Common myeloid progenitor, CD34-positive (primary cell): Measurements from ENCODE around the gene FRMD7.

Experiments
- CTCF ChIA-PET: fragments of 350-600 bp; sonication (Branson Sonifier 250); formaldehyde crosslinking; loops from one replicate; lab custom pipeline; 2021; ENCODE audit warnings: antibody characterized with exemption; lab: Charles Lee
- POLR2A ChIA-PET: fragments of 350-600 bp; sonication (Branson Sonifier 250); formaldehyde crosslinking; loops from one replicate; lab custom pipeline; 2021; ENCODE audit warnings: antibody characterized with exemption; lab: Charles Lee
- DNase-seq, 3 donors: peaks; one replicate each; pipeline versions ENCODE4 v3.0.0 to v3.0.0-alpha.2; 2013
- H3K27ac ChIP-seq, 2 experiments: 1 replicate in 1 of 2; 2 replicates in 1 of 2; pipeline ENCODE4 v1.7.0; 2013; ENCODE audit warnings: inconsistent platforms in 2 of 2, low read length in 2 of 2, mild to moderate bottlenecking in 2 of 2, low read depth in 1 of 2, moderate library complexity in 1 of 2; ENCODE audit not compliant: severe bottlenecking in 2 of 2, insufficient read depth in 1 of 2, poor library complexity in 1 of 2
- H3K27me3 ChIP-seq, 5 experiments: replicated peaks in 2 of 5; 1 replicate in 3 of 5; 2 replicates in 2 of 5; pipeline versions ENCODE4 v1.6.1 to v1.7.0; 2013; ENCODE audit warnings: low read length in 4 of 5, mild to moderate bottlenecking in 2 of 5, moderate library complexity in 2 of 5, inconsistent platforms in 1 of 5; ENCODE audit not compliant: insufficient read depth in 5 of 5, control insufficient read depth in 4 of 5
- H3K36me3 ChIP-seq, 4 experiments: 1 replicate in 2 of 4; 2 replicates in 2 of 4; pipeline versions ENCODE4 v1.6.1 to v1.7.0; 2013; ENCODE audit warnings: low read length in 3 of 4, control low read depth in 1 of 4, mild to moderate bottlenecking in 1 of 4; ENCODE audit not compliant: control insufficient read depth in 4 of 4, insufficient read depth in 4 of 4
- H3K4me1 ChIP-seq, 4 experiments: 1 replicate in 3 of 4; 2 replicates in 1 of 4; pipeline versions ENCODE4 v1.6.1 to v1.7.1; 2013; ENCODE audit warnings: low read length in 3 of 4, mild to moderate bottlenecking in 3 of 4, control low read depth in 1 of 4, inconsistent platforms in 1 of 4, moderate library complexity in 1 of 4; ENCODE audit not compliant: control insufficient read depth in 4 of 4, insufficient read depth in 4 of 4; ENCODE audit errors: control extremely low read depth in 1 of 4
- H3K4me3 ChIP-seq, 7 experiments: 1 replicate in 4 of 7; 2 replicates in 3 of 7; pipeline versions ENCODE4 v1.5.1 to v1.7.0; 2013; ENCODE audit warnings: mild to moderate bottlenecking in 7 of 7, low read length in 6 of 7, moderate library complexity in 6 of 7, inconsistent platforms in 2 of 7, low read depth in 2 of 7, control low read depth in 1 of 7; ENCODE audit not compliant: insufficient read depth in 4 of 7, control insufficient read depth in 1 of 7; ENCODE audit errors: extremely low read depth in 1 of 7
- H3K9me3 ChIP-seq, 5 experiments: 1 replicate in 4 of 5; 2 replicates in 1 of 5; pipeline versions ENCODE4 v1.6.1 to v1.7.1; 2013; ENCODE audit warnings: low read length in 4 of 5, mild to moderate bottlenecking in 2 of 5, inconsistent platforms in 1 of 5, low read depth in 1 of 5, moderate library complexity in 1 of 5; ENCODE audit not compliant: control insufficient read depth in 4 of 5, insufficient read depth in 2 of 5; ENCODE audit errors: control extremely low read depth in 1 of 5
- WGBS: methylation state at CpG from one replicate; pipeline ENCODE4 v1.1.5; 2013; ENCODE audit not compliant: insufficient coverage; 5-methylcytosine and 5-hydroxymethylcytosine counted together

FRMD7 gene

GRCh38 chrX:132086672-132087071 is 41.1 kb downstream of the FRMD7 start:
- no peak overlapping the region for H3K27ac ChIP-seq
- DNase-seq, result no peak
- peaks cover 0 to 11% (median 9%) of the 10 kb centered on the region in 4 experiments for H3K4me1 ChIP-seq
- ChIA-PET CTCF (no interaction called here), POLR2A (no interaction called here)
- no peak overlapping the region for H3K4me3 ChIP-seq
- H3K36me3 ChIP-seq, result no peaks in the 10 kb centered on the region
- WGBS, result 75% methylated on average over 1 of the region's 2 CpGs
- no peaks in the 10 kb centered on the region for H3K9me3 ChIP-seq
- peaks cover 0 to 9% (median 0%) of the 10 kb centered on the region in 5 experiments for H3K27me3 ChIP-seq

GRCh38 chrX:132085786-132086185 is 42.0 kb downstream of the FRMD7 start:
- H3K9me3 ChIP-seq, result no peaks in the 10 kb centered on the region
- no peak overlapping the region for H3K27ac ChIP-seq
- H3K27me3 ChIP-seq, result peaks cover 0 to 9% (median 0%) of the 10 kb centered on the region in 5 experiments
- CTCF ChIA-PET, result interaction anchor here (2.0 kb wide), 1 partner anchor 13 kb away, joined by 7 read pairs; no protein-coding TSS in a partner anchor
- H3K4me3 ChIP-seq, result no peak overlapping the region
- POLR2A ChIA-PET, result no interaction called here
- 33% methylated on average over 2 of the region's 3 CpGs for WGBS
- H3K4me1 ChIP-seq, result peaks cover 0 to 8% (median 4%) of the 10 kb centered on the region in 4 experiments
- H3K36me3 ChIP-seq, result no peaks in the 10 kb centered on the region
- DNase-seq, result peak in 2 of 3 donors; percentile 65 to 81

GRCh38 chrX:132077912-132078311 is 49.9 kb downstream of the FRMD7 start:
- Histone ChIP-seq H3K27ac (no peak overlapping the region), H3K9me3 (no peaks in the 10 kb centered on the region), H3K4me1 (no peaks in the 10 kb centered on the region), H3K27me3 (peaks cover 0 to 21% (median 0%) of the 10 kb centered on the region in 5 experiments), H3K4me3 (no peak overlapping the region), H3K36me3 (peaks cover 0 to 11% (median 5%) of the 10 kb centered on the region in 4 experiments)
- WGBS, result 86% methylated on average over 3 of the region's 3 CpGs
- DNase-seq, result no peak
- POLR2A ChIA-PET, result no interaction called here
- CTCF ChIA-PET, result interaction anchor here (1.0 to 1.2 kb wide), 3 partner anchors 11 to 152 kb away, joined by 3 read pairs; no protein-coding TSS in a partner anchor

GRCh38 chrX:132077414-132077813 is 50.4 kb downstream of the FRMD7 start:
- ChIA-PET POLR2A (no interaction called here), CTCF (interaction anchor here (1.0 to 1.2 kb wide), 3 partner anchors 10 to 152 kb away, joined by 3 read pairs; no protein-coding TSS in a partner anchor)
- WGBS, result no CpG with 5 or more reads among the region's 1 CpG

GRCh38 chrX:132071254-132071653 is 56.6 kb downstream of the FRMD7 start:
- DNase-seq, result peak in 2 of 3 donors; percentile 45 to 47
- Histone ChIP-seq H3K4me1 (no peaks in the 10 kb centered on the region), H3K36me3 (peaks cover 2 to 33% (median 15%) of the 10 kb centered on the region in 4 experiments), H3K4me3 (no peak overlapping the region), H3K27ac (no peak overlapping the region), H3K27me3 (peaks cover 0 to 5% (median 0%) of the 10 kb centered on the region in 5 experiments), H3K9me3 (no peaks in the 10 kb centered on the region)
- ChIA-PET CTCF (interaction anchor here (0.8 to 3.4 kb wide), 15 partner anchors 8 to 229 kb away, joined by 3 to 15 read pairs (median 4); partner anchors contain the start of gene RAP2C), POLR2A (interaction anchor here (1.1 kb wide), 1 partner anchor 217 kb away, joined by 3 read pairs; no protein-coding TSS in a partner anchor)

More at GRCh38 chrX:132077414-132077813, 50.4 kb downstream of the FRMD7 start:
- H3K9me3 ChIP-seq, result no peaks in the 10 kb centered on the region
- DNase-seq, result no peak
- no peak overlapping the region for H3K27ac ChIP-seq
- no peak overlapping the region for H3K4me3 ChIP-seq
- peaks cover 0 to 17% (median 0%) of the 10 kb centered on the region in 5 experiments for H3K27me3 ChIP-seq
- no peaks in the 10 kb centered on the region for H3K4me1 ChIP-seq
- H3K36me3 ChIP-seq, result peaks cover 0 to 16% (median 8%) of the 10 kb centered on the region in 4 experiments

- DNase-seq, result no peak
- no peaks in the 10 kb centered on the region for H3K9me3 ChIP-seq
- no peak overlapping the region for H3K27ac ChIP-seq
- H3K36me3 ChIP-seq, result peaks cover 2 to 27% (median 14%) of the 10 kb centered on the region in 4 experiments
- POLR2A ChIA-PET, result no interaction called here
- H3K27me3 ChIP-seq, result peaks cover 0 to 6% (median 0%) of the 10 kb centered on the region in 5 experiments
- H3K4me1 ChIP-seq, result no peaks in the 10 kb centered on the region
- CTCF ChIA-PET, result interaction anchor here (1.7 kb wide), 1 partner anchor 47 kb away, joined by 6 read pairs; no protein-coding TSS in a partner anchor
- H3K4me3 ChIP-seq, result no peak overlapping the region
- 92% methylated on average over 1 of the region's 1 CpG for WGBS
Observed at GRCh38 chrX:132068405-132068804, 59.4 kb downstream of the FRMD7 start.

- no peak overlapping the region for H3K4me3 ChIP-seq
- no peak overlapping the region for H3K27ac ChIP-seq
- H3K4me1 ChIP-seq, result no peaks in the 10 kb centered on the region
- ChIA-PET CTCF (interaction anchor here (2.0 kb wide), 1 partner anchor 7 kb away, joined by 9 read pairs; no protein-coding TSS in a partner anchor), POLR2A (no interaction called here)
- peaks cover 2 to 10% (median 6%) of the 10 kb centered on the region in 4 experiments for H3K36me3 ChIP-seq
- DNase-seq, result no peak
- 62% methylated on average over 2 of the region's 4 CpGs for WGBS
- no peaks in the 10 kb centered on the region for H3K9me3 ChIP-seq
- H3K27me3 ChIP-seq, result peaks cover 0 to 6% (median 0%) of the 10 kb centered on the region in 5 experiments
Observed at GRCh38 chrX:132063862-132064261, 64.0 kb downstream of the FRMD7 start.
